Measurements from ENCODE around the gene RNF182. TPM values are rescaled to one million over a fixed set of nuclear protein-coding genes. Genes with fewer than 3 reads are reported as not detected.

The RNF182 gene
- total RNA-seq, 1 donor from 2014 or later: 8.3 TPM

DNA sequence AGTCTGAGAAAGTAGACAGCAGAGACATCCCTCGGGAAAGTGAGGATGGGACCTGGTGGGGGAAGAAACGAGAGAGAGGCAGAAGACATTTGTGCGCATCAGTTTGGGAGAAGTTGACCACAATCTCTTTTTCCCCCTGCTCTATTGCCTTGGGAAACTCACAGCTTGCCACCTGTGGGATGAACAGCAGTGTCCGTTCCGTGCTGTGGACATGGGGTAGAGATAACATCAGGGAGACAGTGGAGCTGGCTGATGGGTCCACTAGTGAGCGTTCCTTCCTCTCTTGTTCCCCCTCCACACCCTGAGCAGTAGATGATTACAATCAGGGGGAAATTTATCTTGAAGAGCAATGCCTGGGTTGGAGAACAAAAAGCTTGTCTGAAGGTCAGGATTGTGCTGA, 21.8 kb upstream of the RNF182 start:
- H3K36me3 Mint-ChIP-seq (ENCODE audit: low read depth, unreplicated experiment): no peaks in the 10 kb centered on the region
- H3K4me1 Mint-ChIP-seq (ENCODE audit: low read depth, unreplicated experiment): no peaks in the 10 kb centered on the region
- Histone ChIP-seq H3K4me3 (ENCODE audit: insufficient read depth, low read depth, low read length) (no peak overlapping the region), H2AFZ (ENCODE audit: low read depth, low read length) (no peak overlapping the region), H3K4me2 (ENCODE audit: low read length) (no peak overlapping the region), H3K4me1 (ENCODE audit: insufficient read depth, low read length) (no peaks in the 10 kb centered on the region), H4K20me1 (ENCODE audit: insufficient read depth, low read length) (no peaks in the 10 kb centered on the region), H3K9me3 (ENCODE audit: insufficient read depth, low read depth, low read length) (no peaks in the 10 kb centered on the region), H3K27me3 (ENCODE audit: insufficient read depth, low read length) (peaks cover 24% of the 10 kb centered on the region), H3K27ac (ENCODE audit: low read depth, low read length) (no peak overlapping the region), H3K9ac (ENCODE audit: low read length) (no peak overlapping the region), H3K36me3 (ENCODE audit: insufficient read depth, low read length) (no peaks in the 10 kb centered on the region), H3K79me2 (ENCODE audit: insufficient read depth, low read length) (no peaks in the 10 kb centered on the region)
- no peak for FAIRE-seq
- H3K27me3 Mint-ChIP-seq (ENCODE audit: low read depth, unreplicated experiment): peaks cover 25% of the 10 kb centered on the region
- H3K9me3 Mint-ChIP-seq (ENCODE audit: unreplicated experiment): no peaks in the 10 kb centered on the region
- no peak overlapping the region for H3K4me3 Mint-ChIP-seq (ENCODE audit: unreplicated experiment)
- no peak for DNase-seq (ENCODE audit: low read depth)
- H3K27ac Mint-ChIP-seq (ENCODE audit: unreplicated experiment): no peak overlapping the region
- no peak for TF ChIP-seq EZH2 (IDR thresholded peaks at IDR 0.05; ENCODE audit: insufficient read depth, low read length)
- no peak for TF ChIP-seq CTCF (IDR thresholded peaks at IDR 0.05; ENCODE audit: insufficient read depth, low read depth, low read length)

GRCh38 chr6:13903364-13903763, 21.4 kb upstream of the RNF182 start:
- H3K27me3 ChIP-seq (ENCODE audit: insufficient read depth, low read length): peaks cover 24% of the 10 kb centered on the region
- TF ChIP-seq EZH2 (IDR thresholded peaks at IDR 0.05; ENCODE audit: insufficient read depth, low read length) (no peak), CTCF (IDR thresholded peaks at IDR 0.05; ENCODE audit: insufficient read depth, low read depth, low read length) (no peak)
- H3K9me3 ChIP-seq (ENCODE audit: insufficient read depth, low read depth, low read length): no peaks in the 10 kb centered on the region
- H4K20me1 ChIP-seq (ENCODE audit: insufficient read depth, low read length): no peaks in the 10 kb centered on the region
- FAIRE-seq: no peak
- no peaks in the 10 kb centered on the region for H3K4me1 ChIP-seq (ENCODE audit: insufficient read depth, low read length)
- Mint-ChIP-seq H3K4me3 (ENCODE audit: unreplicated experiment) (no peak overlapping the region), H3K27me3 (ENCODE audit: low read depth, unreplicated experiment) (peaks cover 29% of the 10 kb centered on the region), H3K27ac (ENCODE audit: unreplicated experiment) (no peak overlapping the region), H3K4me1 (ENCODE audit: low read depth, unreplicated experiment) (no peaks in the 10 kb centered on the region), H3K36me3 (ENCODE audit: low read depth, unreplicated experiment) (no peaks in the 10 kb centered on the region), H3K9me3 (ENCODE audit: unreplicated experiment) (no peaks in the 10 kb centered on the region)
- H3K9ac ChIP-seq (ENCODE audit: low read length): no peak overlapping the region
- no peak overlapping the region for H2AFZ ChIP-seq (ENCODE audit: low read depth, low read length)
- no peaks in the 10 kb centered on the region for H3K79me2 ChIP-seq (ENCODE audit: insufficient read depth, low read length)
- no peak overlapping the region for H3K4me3 ChIP-seq (ENCODE audit: insufficient read depth, low read depth, low read length)
- no peak overlapping the region for H3K4me2 ChIP-seq (ENCODE audit: low read length)
- DNase-seq (ENCODE audit: low read depth): no peak
- H3K36me3 ChIP-seq (ENCODE audit: insufficient read depth, low read length): no peaks in the 10 kb centered on the region
- no peak overlapping the region for H3K27ac ChIP-seq (ENCODE audit: low read depth, low read length)

DNA sequence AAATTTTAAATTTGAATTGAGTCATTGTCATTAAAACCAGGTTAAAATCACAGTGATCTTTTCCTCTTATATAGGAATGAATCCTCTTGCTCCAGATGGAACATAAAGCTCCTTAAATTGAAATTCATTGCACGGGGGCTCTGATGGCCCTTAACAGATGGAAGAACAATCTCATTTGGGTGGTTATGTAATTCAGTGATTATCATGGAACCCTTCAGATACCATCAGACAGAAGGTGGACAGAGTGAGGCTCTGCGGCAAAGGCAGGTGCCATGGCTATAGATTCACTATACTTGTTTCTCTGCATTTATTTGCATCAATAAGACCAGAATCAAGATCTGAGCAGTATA, 17.8 kb upstream of the RNF182 start:
- no peaks in the 10 kb centered on the region for H3K9me3 ChIP-seq (ENCODE audit: insufficient read depth, low read depth, low read length)
- H3K36me3 ChIP-seq (ENCODE audit: insufficient read depth, low read length): no peaks in the 10 kb centered on the region
- H4K20me1 ChIP-seq (ENCODE audit: insufficient read depth, low read length): no peaks in the 10 kb centered on the region
- DNase-seq (ENCODE audit: low read depth): no peak
- H3K27me3 ChIP-seq (ENCODE audit: insufficient read depth, low read length): peaks cover 27% of the 10 kb centered on the region
- H3K79me2 ChIP-seq (ENCODE audit: insufficient read depth, low read length): no peaks in the 10 kb centered on the region
- H3K4me2 ChIP-seq (ENCODE audit: low read length): no peak overlapping the region
- no peak overlapping the region for H3K4me3 ChIP-seq (ENCODE audit: insufficient read depth, low read depth, low read length)
- no peak for TF ChIP-seq EZH2 (IDR thresholded peaks at IDR 0.05; ENCODE audit: insufficient read depth, low read length)
- no peak for TF ChIP-seq CTCF (IDR thresholded peaks at IDR 0.05; ENCODE audit: insufficient read depth, low read depth, low read length)
- FAIRE-seq: no peak
- no peak overlapping the region for H3K27ac ChIP-seq (ENCODE audit: low read depth, low read length)
- H3K27ac Mint-ChIP-seq (ENCODE audit: unreplicated experiment): no peak overlapping the region
- no peak overlapping the region for H2AFZ ChIP-seq (ENCODE audit: low read depth, low read length)
- H3K9me3 Mint-ChIP-seq (ENCODE audit: unreplicated experiment): no peaks in the 10 kb centered on the region
- H3K4me1 ChIP-seq (ENCODE audit: insufficient read depth, low read length): no peaks in the 10 kb centered on the region
- H3K4me1 Mint-ChIP-seq (ENCODE audit: low read depth, unreplicated experiment): peaks cover 4% of the 10 kb centered on the region
- peaks cover 33% of the 10 kb centered on the region for H3K27me3 Mint-ChIP-seq (ENCODE audit: low read depth, unreplicated experiment)
- H3K36me3 Mint-ChIP-seq (ENCODE audit: low read depth, unreplicated experiment): no peaks in the 10 kb centered on the region
- no peak overlapping the region for H3K9ac ChIP-seq (ENCODE audit: low read length)
- H3K4me3 Mint-ChIP-seq (ENCODE audit: unreplicated experiment): no peak overlapping the region
